Adrenal gland (tissue), 12 donors: ENCODE measurements around the gene HAGH. TPM values are rescaled to one million over a fixed set of nuclear protein-coding genes. Genes with fewer than 3 reads are reported as not detected.

Source experiments
- DNase-seq, 7 donors: peaks; one replicate each; pipeline ENCODE4 v3.0.0-alpha.2; 2019 to 2020
- H3K27ac ChIP-seq, 5 donors: fragments of 200-600 bp; sonication (generic) in 4 of 5; 1 replicate in 3 of 5; 2 replicates in 2 of 5; pipeline versions ENCODE4 v1.5.1 to v1.8.0; 2016 to 2020; ENCODE audit warnings: mild to moderate bottlenecking in 1 of 5
- H3K27me3 ChIP-seq: fragments of 200-600 bp; 2 replicates; pipeline ENCODE4 v1.8.0; 2021
- H3K36me3 ChIP-seq, 2 donors: fragments of 200-600 bp; replicated peaks in 1 of 2; 1 replicate in 1 of 2; 2 replicates in 1 of 2; pipeline versions ENCODE4 v1.5.1 to v1.8.0; 2018 to 2022
- H3K4me1 ChIP-seq, 2 donors: fragments of 200-600 bp; replicated peaks in 1 of 2; 1 replicate in 1 of 2; 2 replicates in 1 of 2; pipeline versions ENCODE4 v1.5.1 to v1.8.0; 2018 to 2021
- H3K4me3 ChIP-seq, 4 donors: fragments of 200-600 bp; sonication (generic) in 3 of 4; one replicate each; pipeline ENCODE4 v1.5.1; 2016 to 2018
- H3K9me3 ChIP-seq, 3 donors: fragments of 200-600 bp; sonication (generic) in 1 of 3; replicated peaks in 1 of 3; 1 replicate in 2 of 3; 2 replicates in 1 of 3; pipeline versions ENCODE4 v1.5.1 to v1.8.0; 2016 to 2021
- CTCF ChIP-seq, 6 experiments: fragments of 450-650 bp in 4 of 6; fragments of 200-600 bp in 2 of 6; sonication (generic) in 1 of 6; IDR thresholded peaks; 1 replicate in 5 of 6; 2 replicates in 1 of 6; pipeline versions ENCODE4 v1.5.1 to v1.8.0; 2016 to 2021; ENCODE audit warnings: antibody characterized with exemption in 6 of 6, mild to moderate bottlenecking in 2 of 6, moderate library complexity in 1 of 6
- POLR2A ChIP-seq, 2 donors: fragments of 450-650 bp; IDR thresholded peaks; one replicate each; pipeline ENCODE4 v1.6.1; 2017; ENCODE audit warnings: antibody characterized with exemption in 2 of 2, mild to moderate bottlenecking in 2 of 2, moderate library complexity in 1 of 2
- WGBS, 4 donors: extraction: QIAGEN DNeasy Blood & Tissue Kit in 2 of 4; methylation state at CpG; one replicate each; pipeline versions ENCODE4 v1.1.5 to v1.1.7; 2013 to 2017; 5-methylcytosine and 5-hydroxymethylcytosine counted together
- intact Hi-C, 2 donors: fragments of 100-400 bp; cut with DNase I; formaldehyde crosslinking; loops; one replicate each; pipeline versions ENCODE4 v1.14.1 to v1.15.0; 2022 to 2023
- polyA plus RNA-seq, 3 donors: library from polyadenylated mRNA; stranded (reverse); fragments of 200-250 nt in 2 of 3; fragments of 350-450 nt in 1 of 3; fragmentation: Illumina TruSeq in 1 of 3; extraction: RNeasy Lipid Tissue Mini Kit (QIAGEN cat#74804) in 1 of 3; gene quantifications; one replicate each; pipeline ENCODE4 v1.2.3, GENCODE V29; 2013 to 2014
- total RNA-seq, 9 donors: library from RNA; depleted of rRNA in 4 of 9; stranded (reverse); fragments of >200 nt in 4 of 9; fragments of 120-200 nt in 1 of 9; fragmentation: NEBNext Ultra II Directional in 1 of 9; extraction: Animal tissue kit (Norgen Biotek cat#: 25700) in 1 of 9; gene quantifications; one replicate each; pipeline versions ENCODE4 v1.1.0 to v1.2.4, GENCODE V29; 2013 to 2023
- donor health status: healthy with polysubstance abuse.
- donor health status: Bipolar disorder and iron deficiency.
- donor health status: DM: yes; HTN: yes; CAD: no.
- donor health status: DM: no; HTN: no; CAD: no.
- donor health status: DM: no; HTN: no; CAD: no.
- donor health status: DM: yes; HTN: yes; CAD: no.

The HAGH gene
- total and polyA plus RNA-seq, 12 donors: 75.3 to 318 (median 170) TPM

- H3K9me3 ChIP-seq: no peaks in the 10 kb centered on the region
- no peaks in the 10 kb centered on the region for H3K4me1 ChIP-seq
- no peak for DNase-seq
- no peak for TF ChIP-seq CTCF (IDR thresholded peaks at IDR 0.05)
- no peak for TF ChIP-seq POLR2A (IDR thresholded peaks at IDR 0.05)
- 94 to 98% (median 95%) methylated on average over 10 to 21 of the region's 21 CpGs for WGBS, 4 donors
- no peaks in the 10 kb centered on the region for H3K27me3 ChIP-seq
- H3K27ac ChIP-seq: no peak overlapping the region
- H3K36me3 ChIP-seq: peaks cover 0 to 53% of the 10 kb centered on the region in 2 donors
- H3K4me3 ChIP-seq: no peak overlapping the region
- intact Hi-C loops: no loop called here
Measured at GRCh38 chr16:1759511-1759910, 67.1 kb downstream of the HAGH start.

GRCh38 chr16:1758923-1759322 lies 67.7 kb downstream of the HAGH start:
- Histone ChIP-seq H3K36me3 (peaks cover 0 to 47% of the 10 kb centered on the region in 2 donors), H3K4me3 (no peak overlapping the region), H3K27ac (no peak overlapping the region), H3K9me3 (no peaks in the 10 kb centered on the region), H3K4me1 (no peaks in the 10 kb centered on the region), H3K27me3 (no peaks in the 10 kb centered on the region)
- WGBS, 4 donors: 91 to 96% (median 94%) methylated on average over 15 to 18 of the region's 18 CpGs
- DNase-seq: no peak
- intact Hi-C loops: no loop called here
- TF ChIP-seq CTCF (IDR thresholded peaks at IDR 0.05): no peak
- no peak for TF ChIP-seq POLR2A (IDR thresholded peaks at IDR 0.05)

GRCh38 chr16:1757714-1758461 lies 68.7 kb downstream of the HAGH start:
- Histone ChIP-seq H3K4me3 (no peak overlapping the region), H3K4me1 (no peaks in the 10 kb centered on the region), H3K9me3 (no peaks in the 10 kb centered on the region), H3K27me3 (no peaks in the 10 kb centered on the region), H3K36me3 (peaks cover 0 to 43% of the 10 kb centered on the region in 2 donors), H3K27ac (no peak overlapping the region)
- intact Hi-C loops: no loop called here
- 90 to 96% (median 94%) methylated on average over 23 to 37 of the region's 37 CpGs for WGBS, 4 donors
- TF ChIP-seq CTCF (IDR thresholded peaks at IDR 0.05) (no peak), POLR2A (IDR thresholded peaks at IDR 0.05) (no peak)
- no peak for DNase-seq

Other genes with a start within 250 kb of the HAGH start
- gene IFT140, start 214.8 kb downstream of the HAGH start, total RNA-seq: 10 to 100 TPM; 12.0 to 46.4 (median 27.3) TPM
- 10 to 100 TPM in 2 of 3 donors, 1 to 10 TPM in 1; 6.6 to 62.7 (median 31.3) TPM for gene IFT140, start 214.8 kb downstream of the HAGH start, polyA plus RNA-seq
- gene CRAMP1, start 214.5 kb downstream of the HAGH start, total RNA-seq: 10 to 100 TPM in 5 of 9 donors, 1 to 10 TPM in 4; 5.3 to 17.1 (median 10.1) TPM
- 10 to 100 TPM in 1 of 3 donors, 1 to 10 TPM in 2; 4.3 to 19.0 (median 7.9) TPM for gene CRAMP1, start 214.5 kb downstream of the HAGH start, polyA plus RNA-seq
- gene JPT2, start 148.5 kb downstream of the HAGH start, total RNA-seq: 10 to 100 TPM; 11.9 to 50.5 (median 34.9) TPM
- gene JPT2, start 148.5 kb downstream of the HAGH start, polyA plus RNA-seq: 10 to 100 TPM; 12.1 to 49.4 (median 12.7) TPM
- 10 to 100 TPM; 30.1 to 97.1 (median 50.5) TPM for gene MAPK8IP3, start 120.6 kb downstream of the HAGH start, total RNA-seq
- 100 to 1,000 TPM in 2 of 3 donors, 10 to 100 TPM in 1; 12.1 to 430 (median 147) TPM for gene MAPK8IP3, start 120.6 kb downstream of the HAGH start, polyA plus RNA-seq
- 100 to 1,000 TPM in 8 of 9 donors, 10 to 100 TPM in 1; 82.5 to 319 (median 168) TPM for gene NME3, start 55.3 kb downstream of the HAGH start, total RNA-seq
- gene NME3, start 55.3 kb downstream of the HAGH start, polyA plus RNA-seq: 1,000 to 10,000 TPM in 1 of 3 donors, 100 to 1,000 TPM in 1, under 1 TPM in 1; 0.95 to 1,073 (median 860) TPM
- 10 to 100 TPM in 5 of 9 donors, 1 to 10 TPM in 4; 5.7 to 30.6 (median 16.1) TPM for gene EME2, start 54.0 kb downstream of the HAGH start, total RNA-seq
- gene EME2, start 54.0 kb downstream of the HAGH start, polyA plus RNA-seq: 10 to 100 TPM in 2 of 3 donors, 1 to 10 TPM in 1; 1.8 to 90.7 (median 38.0) TPM
- gene MRPS34, start 53.7 kb downstream of the HAGH start, total RNA-seq: 100 to 1,000 TPM; 130 to 226 (median 143) TPM
- gene MRPS34, start 53.7 kb downstream of the HAGH start, polyA plus RNA-seq: 100 to 1,000 TPM in 1 of 3 donors, 10 to 100 TPM in 2; 84.3 to 113 (median 95.6) TPM
- 100 to 1,000 TPM in 5 of 9 donors, 10 to 100 TPM in 4; 44.0 to 158 (median 105) TPM for gene SPSB3, start 44.3 kb downstream of the HAGH start, total RNA-seq
- 100 to 1,000 TPM in 2 of 3 donors, 1 to 10 TPM in 1; 8.3 to 297 (median 238) TPM for gene SPSB3, start 44.3 kb downstream of the HAGH start, polyA plus RNA-seq
- gene NUBP2, start 43.9 kb downstream of the HAGH start, total RNA-seq: 100 to 1,000 TPM in 4 of 9 donors, 10 to 100 TPM in 5; 51.3 to 252 (median 78.9) TPM
- 10 to 100 TPM in 2 of 3 donors, 1 to 10 TPM in 1; 3.0 to 84.8 (median 78.6) TPM for gene NUBP2, start 43.9 kb downstream of the HAGH start, polyA plus RNA-seq
- gene IGFALS, start 33.1 kb downstream of the HAGH start, total RNA-seq: 1 to 10 TPM in 2 of 9 donors, under 1 TPM in 6, not detected in 1; 0.11 to 3.9 (median 0.23) TPM
- under 1 TPM in 2 of 3 donors, not detected in 1; 0.67 to 0.97 TPM for gene IGFALS, start 33.1 kb downstream of the HAGH start, polyA plus RNA-seq
- gene FAHD1, start 381 bp upstream of the HAGH start, total RNA-seq: 100 to 1,000 TPM in 1 of 9 donors, 10 to 100 TPM in 8; 38.7 to 140 (median 51.9) TPM
- gene FAHD1, start 381 bp upstream of the HAGH start, polyA plus RNA-seq: 10 to 100 TPM; 15.2 to 60.4 (median 19.9) TPM
- under 1 TPM in 1 of 9 donors, not detected in 8; 0.23 TPM for gene MEIOB, start 45.3 kb upstream of the HAGH start, total RNA-seq
- not detected for gene MEIOB, start 45.3 kb upstream of the HAGH start, polyA plus RNA-seq
- under 1 TPM in 1 of 9 donors, not detected in 8; 0.11 TPM for gene HS3ST6, start 91.6 kb upstream of the HAGH start, total RNA-seq
- under 1 TPM in 1 of 3 donors, not detected in 2; 0.07 TPM for gene HS3ST6, start 91.6 kb upstream of the HAGH start, polyA plus RNA-seq
- gene MSRB1, start 116.4 kb upstream of the HAGH start, total RNA-seq: 10 to 100 TPM in 7 of 9 donors, 1 to 10 TPM in 2; 9.2 to 21.5 (median 14.8) TPM
- gene MSRB1, start 116.4 kb upstream of the HAGH start, polyA plus RNA-seq: 10 to 100 TPM in 2 of 3 donors, 1 to 10 TPM in 1; 8.1 to 38.9 (median 21.5) TPM
- gene RPL3L, start 127.9 kb upstream of the HAGH start, total RNA-seq: under 1 TPM in 2 of 9 donors, not detected in 7; 0.06 to 0.20 TPM
- gene RPL3L, start 127.9 kb upstream of the HAGH start, polyA plus RNA-seq: under 1 TPM in 1 of 3 donors, not detected in 2; 0.07 TPM
- 100 to 1,000 TPM; 134 to 298 (median 155) TPM for gene NDUFB10, start 132.7 kb upstream of the HAGH start, total RNA-seq
- 100 to 1,000 TPM; 109 to 268 (median 213) TPM for gene NDUFB10, start 132.7 kb upstream of the HAGH start, polyA plus RNA-seq
- gene RPS2, start 138.0 kb upstream of the HAGH start, total RNA-seq: 1,000 to 10,000 TPM; 1,192 to 2,338 (median 1,647) TPM
- gene RPS2, start 138.0 kb upstream of the HAGH start, polyA plus RNA-seq: 1,000 to 10,000 TPM; 1,045 to 4,016 (median 2,050) TPM
- under 1 TPM in 1 of 9 donors, not detected in 8; 0.47 TPM for gene RNF151, start 140.0 kb upstream of the HAGH start, total RNA-seq
- gene RNF151, start 140.0 kb upstream of the HAGH start, polyA plus RNA-seq: under 1 TPM in 2 of 3 donors, not detected in 1; 0.20 to 0.64 TPM
- 100 to 1,000 TPM in 1 of 9 donors, 10 to 100 TPM in 8; 22.3 to 137 (median 34.8) TPM for gene TBL3, start 145.2 kb upstream of the HAGH start, total RNA-seq
- 100 to 1,000 TPM in 2 of 3 donors, 10 to 100 TPM in 1; 10.8 to 106 (median 105) TPM for gene TBL3, start 145.2 kb upstream of the HAGH start, polyA plus RNA-seq
- gene NOXO1, start 154.6 kb upstream of the HAGH start, total RNA-seq: under 1 TPM in 3 of 9 donors, not detected in 6; 0.28 to 0.53 (median 0.47) TPM
- 1 to 10 TPM in 2 of 3 donors, not detected in 1; 1.3 to 3.3 TPM for gene NOXO1, start 154.6 kb upstream of the HAGH start, polyA plus RNA-seq
- gene GFER, start 157.4 kb upstream of the HAGH start, total RNA-seq: 10 to 100 TPM; 16.4 to 37.6 (median 26.9) TPM
- gene GFER, start 157.4 kb upstream of the HAGH start, polyA plus RNA-seq: 10 to 100 TPM; 17.4 to 60.8 (median 54.4) TPM
- 10 to 100 TPM in 1 of 9 donors, 1 to 10 TPM in 3, under 1 TPM in 3, not detected in 2; 0.54 to 10.9 (median 1.1) TPM for gene SYNGR3, start 163.1 kb upstream of the HAGH start, total RNA-seq
- 1 to 10 TPM; 3.2 to 5.2 (median 4.4) TPM for gene SYNGR3, start 163.1 kb upstream of the HAGH start, polyA plus RNA-seq
- gene ZNF598, start 183.0 kb upstream of the HAGH start, total RNA-seq: 10 to 100 TPM in 8 of 9 donors, 1 to 10 TPM in 1; 4.7 to 36.6 (median 27.5) TPM
- 10 to 100 TPM in 2 of 3 donors, 1 to 10 TPM in 1; 8.3 to 51.5 (median 37.9) TPM for gene ZNF598, start 183.0 kb upstream of the HAGH start, polyA plus RNA-seq
- gene NPW, start 193.0 kb upstream of the HAGH start, total RNA-seq: 1 to 10 TPM in 3 of 9 donors, under 1 TPM in 1, not detected in 5; 0.50 to 3.9 (median 1.4) TPM
- gene NPW, start 193.0 kb upstream of the HAGH start, polyA plus RNA-seq: 1 to 10 TPM in 1 of 3 donors, under 1 TPM in 1, not detected in 1; 0.88 to 1.3 TPM
- gene NHERF2, start 200.1 kb upstream of the HAGH start, total RNA-seq: 100 to 1,000 TPM in 2 of 9 donors, 10 to 100 TPM in 7; 12.9 to 155 (median 66.8) TPM
- 100 to 1,000 TPM in 2 of 3 donors, 10 to 100 TPM in 1; 12.5 to 263 (median 147) TPM for gene NHERF2, start 200.1 kb upstream of the HAGH start, polyA plus RNA-seq
- 10 to 100 TPM in 7 of 9 donors, 1 to 10 TPM in 2; 7.9 to 35.7 (median 14.9) TPM for gene NTHL1, start 221.0 kb upstream of the HAGH start, total RNA-seq
- gene NTHL1, start 221.0 kb upstream of the HAGH start, polyA plus RNA-seq: 10 to 100 TPM in 2 of 3 donors, 1 to 10 TPM in 1; 1.5 to 36.6 (median 34.3) TPM
- gene TSC2, start 221.2 kb upstream of the HAGH start, total RNA-seq: 100 to 1,000 TPM in 2 of 9 donors, 10 to 100 TPM in 7; 18.6 to 148 (median 92.0) TPM
- 100 to 1,000 TPM in 2 of 3 donors, 10 to 100 TPM in 1; 56.9 to 333 (median 105) TPM for gene TSC2, start 221.2 kb upstream of the HAGH start, polyA plus RNA-seq